Measurements from ENCODE around the gene PLCL1.

- TF ChIP-seq TAF1 (IDR thresholded peaks at IDR 0.05; ENCODE audit: borderline replicate concordance, insufficient read depth, low read length) (no peak), REST (IDR thresholded peaks at IDR 0.05; ENCODE audit: insufficient read depth in 1 of 2, low read depth in 2 of 2, low read length in 2 of 2) (no peak), POLR2AphosphoS5 (IDR thresholded peaks at IDR 0.05; ENCODE audit: low read depth, low read length) (no peak), FOXP2 (optimal IDR thresholded peaks at IDR 0.05; ENCODE audit: borderline replicate concordance, extremely low read depth, extremely low read length, insufficient read depth) (no peak), SIN3A (IDR thresholded peaks at IDR 0.05; ENCODE audit: borderline replicate concordance, insufficient read depth, low read length) (no peak)
These were observed 33.6 kb downstream of the PLCL1 start for GRCh38 chr2:197838036-197838435.

Data from PFSK-1 (cell line).